HUES6 (cell line): ENCODE measurements around the gene TWSG1.
"Not testable (repeated sequence)": the region's sequence is repeated elsewhere in the genome, so short reads cannot be mapped to it uniquely, and the experiment has no call there.

ENCODE experiments used
- H3K27ac ChIP-seq: 2 replicates; pipeline ENCODE4 v1.7.0; 2013; ENCODE audit warnings: low read depth, mild to moderate bottlenecking, low read length, inconsistent platforms
- H3K27me3 ChIP-seq: 2 replicates; pipeline ENCODE4 v1.6.1; 2013; ENCODE audit warnings: low read length; ENCODE audit not compliant: control insufficient read depth, insufficient read depth
- H3K36me3 ChIP-seq: 2 replicates; pipeline ENCODE4 v1.6.1; 2013; ENCODE audit warnings: low read length; ENCODE audit not compliant: control insufficient read depth, insufficient read depth
- H3K4me1 ChIP-seq: 2 replicates; pipeline ENCODE4 v1.6.1; 2013; ENCODE audit warnings: low read length; ENCODE audit not compliant: control insufficient read depth, insufficient read depth
- H3K4me3 ChIP-seq: 2 replicates; pipeline ENCODE4 v1.5.1; 2013; ENCODE audit warnings: low read depth, low read length
- H3K9ac ChIP-seq: one replicate; pipeline ENCODE4 v1.6.1; 2013; ENCODE audit warnings: mild to moderate bottlenecking, low read length
- H3K9me3 ChIP-seq: 2 replicates; pipeline ENCODE4 v1.6.1; 2013; ENCODE audit warnings: low read depth, low read length; ENCODE audit not compliant: control insufficient read depth, insufficient read depth

The TWSG1 gene

DNA sequence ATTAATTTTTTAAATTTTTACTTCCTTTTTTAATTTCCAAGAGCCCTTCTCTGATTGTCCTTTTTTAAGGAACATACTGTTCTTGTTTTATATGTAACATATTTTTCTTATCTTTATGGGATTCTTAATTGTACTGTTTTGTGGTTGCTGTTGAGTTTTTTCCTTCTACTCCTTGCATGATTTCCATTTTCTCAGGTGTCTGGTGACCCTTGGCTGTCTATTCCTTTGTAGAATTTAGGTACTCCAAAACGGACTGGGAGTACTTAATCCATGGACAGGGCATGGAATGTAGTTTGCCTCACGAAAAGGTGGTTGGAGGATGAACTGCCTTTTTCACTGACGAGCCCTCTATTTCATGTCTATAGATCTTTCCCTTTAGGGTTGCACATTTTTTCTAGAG lies 26.6 kb downstream of the TWSG1 start:
- Histone ChIP-seq H3K4me1 (peaks cover 12% of the 10 kb centered on the region), H3K4me3 (no peak overlapping the region), H3K27ac (no peak overlapping the region), H3K9ac (no peak overlapping the region), H3K27me3 (no peaks in the 10 kb centered on the region), H3K36me3 (no peaks in the 10 kb centered on the region), H3K9me3 (no peaks in the 10 kb centered on the region)

DNA sequence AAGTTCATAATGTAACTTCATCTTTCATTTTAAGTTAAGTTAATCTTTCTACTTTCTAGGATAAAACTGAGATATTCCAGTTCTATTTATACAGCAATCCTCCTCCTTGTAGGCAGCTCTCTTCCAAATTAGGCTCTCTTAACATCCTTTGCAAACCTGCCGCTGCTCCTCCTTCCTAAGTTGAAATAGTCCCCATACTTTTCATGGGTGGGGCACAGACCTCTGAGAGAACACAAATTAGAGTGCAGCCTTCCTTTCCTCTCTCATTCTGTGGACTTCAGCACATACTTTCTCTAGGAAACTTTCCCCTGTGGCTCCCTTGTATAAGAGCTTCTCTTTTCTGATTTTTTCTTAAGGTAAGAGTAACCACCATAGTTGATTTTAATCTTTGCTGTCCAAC lies 28.3 kb downstream of the TWSG1 start:
- Histone ChIP-seq H3K27ac (no peak overlapping the region), H3K9me3 (peaks cover 5% of the 10 kb centered on the region), H3K27me3 (no peaks in the 10 kb centered on the region), H3K4me3 (no peak overlapping the region), H3K4me1 (peaks cover 12% of the 10 kb centered on the region), H3K36me3 (peaks cover 7% of the 10 kb centered on the region; the same call in 1 of the 2 replicates), H3K9ac (no peak overlapping the region)

DNA sequence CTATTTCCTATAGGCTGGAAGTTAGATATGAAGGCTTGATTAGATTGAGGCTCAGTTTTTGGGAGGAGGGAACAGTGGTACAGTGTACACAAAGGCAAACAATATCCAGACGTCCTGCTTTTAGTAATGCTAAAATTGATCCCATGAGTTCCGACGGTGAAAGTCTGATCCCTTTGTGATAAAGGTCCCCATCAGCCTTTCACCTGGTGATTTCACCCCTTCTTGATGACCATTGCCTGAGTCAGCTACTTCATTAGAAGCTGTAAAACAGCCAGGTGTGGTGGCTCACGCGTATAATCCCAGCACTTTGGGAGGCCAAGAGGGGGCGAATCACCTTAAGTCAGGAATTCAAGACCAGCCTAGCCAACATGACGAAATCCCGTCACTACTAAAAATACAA lies 29.7 kb downstream of the TWSG1 start:
- no peak overlapping the region for H3K27ac ChIP-seq
- no peak overlapping the region for H3K9ac ChIP-seq
- H3K36me3 ChIP-seq = peaks cover 9% of the 10 kb centered on the region; the same call in 1 of the 2 replicates
- no peak overlapping the region for H3K4me3 ChIP-seq
- no peaks in the 10 kb centered on the region for H3K27me3 ChIP-seq
- peaks cover 12% of the 10 kb centered on the region for H3K4me1 ChIP-seq
- peaks cover 5% of the 10 kb centered on the region for H3K9me3 ChIP-seq

DNA sequence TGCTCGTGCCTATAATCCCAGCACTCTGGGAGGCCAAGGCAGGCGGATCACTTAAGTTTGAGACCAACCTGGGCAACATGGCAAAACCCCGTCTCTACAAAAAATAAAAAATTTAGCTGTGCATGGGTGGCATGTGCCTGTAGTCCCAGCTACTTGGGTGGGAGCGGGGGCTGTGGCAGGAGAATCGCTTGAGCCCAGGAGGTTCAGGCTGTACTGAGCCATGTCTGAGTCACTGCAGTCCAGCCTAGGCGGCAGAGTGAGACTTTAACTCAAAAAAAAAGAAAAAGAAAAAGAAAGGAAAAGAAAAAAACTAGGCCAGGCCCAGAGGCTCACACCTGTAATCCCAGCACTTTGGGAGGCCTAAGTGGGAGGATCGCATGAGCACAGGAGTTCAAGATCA lies 30.8 kb downstream of the TWSG1 start:
- Histone ChIP-seq H3K9me3 (peaks cover 5% of the 10 kb centered on the region), H3K27ac (no peak overlapping the region), H3K27me3 (no peaks in the 10 kb centered on the region), H3K4me1 (peaks cover 12% of the 10 kb centered on the region), H3K36me3 (peaks cover 9% of the 10 kb centered on the region; the same call in 1 of the 2 replicates), H3K4me3 (no peak overlapping the region), H3K9ac (no peak overlapping the region)

DNA sequence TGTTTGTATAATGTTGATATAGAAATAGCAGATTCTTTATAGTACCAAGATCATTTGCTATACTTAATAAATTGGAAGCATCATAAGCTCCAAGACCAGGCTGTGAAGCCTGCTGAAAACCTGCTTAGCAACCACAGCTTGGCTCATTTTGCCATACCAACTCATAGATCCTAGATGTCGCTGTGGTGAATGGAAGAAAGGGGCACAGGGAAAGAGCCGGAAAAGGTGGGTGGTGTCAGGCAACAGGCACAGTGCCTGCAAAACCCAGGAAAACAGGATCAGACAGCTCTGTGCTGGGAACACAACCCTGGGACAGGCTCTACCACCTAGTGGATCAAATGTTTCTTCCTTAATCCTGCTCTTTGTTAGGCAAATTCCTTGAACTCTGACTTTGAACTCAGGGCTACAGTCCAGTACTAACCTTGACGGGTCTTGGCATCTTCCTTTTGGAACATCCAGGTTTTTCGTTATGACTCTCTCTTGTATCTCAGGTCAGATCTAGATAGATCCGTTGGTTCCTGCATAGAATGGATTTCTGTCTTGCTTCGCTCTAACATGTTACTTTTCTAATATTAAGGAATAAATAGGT lies 31.6 kb downstream of the TWSG1 start:
- Histone ChIP-seq H3K9me3 (peaks cover 5% of the 10 kb centered on the region), H3K36me3 (peaks cover 9% of the 10 kb centered on the region; the same call in 1 of the 2 replicates), H3K27ac (no peak overlapping the region), H3K27me3 (no peaks in the 10 kb centered on the region), H3K4me1 (peaks cover 12% of the 10 kb centered on the region), H3K9ac (no peak overlapping the region), H3K4me3 (no peak overlapping the region)

DNA sequence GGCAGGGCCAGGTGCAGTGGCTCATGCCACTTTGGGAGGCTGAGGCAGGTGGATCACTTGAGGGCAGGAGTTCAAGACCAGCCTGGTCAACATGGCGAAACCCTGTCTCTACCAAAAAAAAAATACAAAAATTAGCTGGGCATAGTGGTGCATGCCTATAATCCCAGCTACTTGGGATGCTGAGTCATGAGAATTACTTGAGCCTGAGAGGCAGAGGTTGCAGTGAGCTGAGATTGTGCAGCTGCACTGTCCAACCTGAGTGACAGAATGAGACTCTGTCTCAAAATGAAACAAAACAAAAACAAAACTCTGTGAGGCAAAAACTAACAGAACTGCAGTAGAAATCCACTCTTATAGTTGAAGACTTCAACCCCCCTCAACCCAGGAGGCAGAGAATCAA lies 38.7 kb downstream of the TWSG1 start:
- H3K36me3 ChIP-seq, H3K4me1 ChIP-seq, H3K27me3 ChIP-seq, H3K9me3 ChIP-seq, H3K4me3 ChIP-seq, H3K9ac ChIP-seq, H3K27ac ChIP-seq: not testable (repeated sequence)

DNA sequence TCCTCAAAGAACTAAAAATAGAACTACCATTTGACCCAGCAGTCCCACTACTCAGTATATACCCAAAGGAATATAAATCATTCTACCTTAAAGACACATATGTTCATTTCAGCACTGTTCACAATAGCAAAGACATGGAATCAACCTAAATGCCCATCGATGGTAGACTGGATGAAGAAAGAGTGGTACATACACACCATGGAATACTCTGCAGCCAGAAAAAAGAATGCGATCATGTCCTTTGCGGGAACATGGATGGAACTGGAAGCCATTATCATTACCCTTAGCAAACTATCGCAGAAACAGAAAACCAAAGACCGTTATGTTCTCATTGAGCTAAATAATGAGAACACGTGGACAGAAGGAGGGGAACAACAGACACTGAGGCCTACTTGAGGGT lies 44.5 kb downstream of the TWSG1 start:
- Histone ChIP-seq H3K4me1 (peaks cover 10% of the 10 kb centered on the region; the same call in 1 of the 2 replicates), H3K36me3 (peaks cover 2% of the 10 kb centered on the region; the same call in 1 of the 2 replicates), H3K27me3 (no peaks in the 10 kb centered on the region), H3K4me3 (no peak overlapping the region), H3K9me3 (peaks cover 4% of the 10 kb centered on the region; the same call in 1 of the 2 replicates), H3K27ac (no peak overlapping the region), H3K9ac (no peak overlapping the region)

DNA sequence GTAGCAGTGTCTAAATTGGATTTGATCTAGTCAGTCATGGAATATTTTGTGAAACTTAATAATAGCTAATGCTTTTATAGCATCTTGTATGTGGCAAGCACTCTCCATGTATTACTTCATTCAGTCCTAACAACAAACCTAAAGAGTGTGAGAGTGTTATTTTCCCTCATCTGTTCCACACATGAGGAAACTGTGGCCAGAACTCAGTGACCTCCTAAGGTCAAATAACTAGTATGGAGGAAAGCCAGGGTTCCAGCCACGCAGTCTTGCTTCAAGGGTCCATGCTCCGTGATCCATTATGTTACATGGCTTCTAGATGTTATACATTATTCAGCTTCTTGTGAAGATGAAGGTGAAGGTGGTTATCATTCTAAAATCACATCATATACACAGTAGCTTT lies 45.5 kb downstream of the TWSG1 start:
- Histone ChIP-seq H3K4me1 (peaks cover 10% of the 10 kb centered on the region; the same call in 1 of the 2 replicates), H3K4me3 (no peak overlapping the region), H3K9me3 (peaks cover 4% of the 10 kb centered on the region; the same call in 1 of the 2 replicates), H3K9ac (no peak overlapping the region), H3K27ac (no peak overlapping the region), H3K36me3 (peaks cover 2% of the 10 kb centered on the region; the same call in 1 of the 2 replicates), H3K27me3 (no peaks in the 10 kb centered on the region)

DNA sequence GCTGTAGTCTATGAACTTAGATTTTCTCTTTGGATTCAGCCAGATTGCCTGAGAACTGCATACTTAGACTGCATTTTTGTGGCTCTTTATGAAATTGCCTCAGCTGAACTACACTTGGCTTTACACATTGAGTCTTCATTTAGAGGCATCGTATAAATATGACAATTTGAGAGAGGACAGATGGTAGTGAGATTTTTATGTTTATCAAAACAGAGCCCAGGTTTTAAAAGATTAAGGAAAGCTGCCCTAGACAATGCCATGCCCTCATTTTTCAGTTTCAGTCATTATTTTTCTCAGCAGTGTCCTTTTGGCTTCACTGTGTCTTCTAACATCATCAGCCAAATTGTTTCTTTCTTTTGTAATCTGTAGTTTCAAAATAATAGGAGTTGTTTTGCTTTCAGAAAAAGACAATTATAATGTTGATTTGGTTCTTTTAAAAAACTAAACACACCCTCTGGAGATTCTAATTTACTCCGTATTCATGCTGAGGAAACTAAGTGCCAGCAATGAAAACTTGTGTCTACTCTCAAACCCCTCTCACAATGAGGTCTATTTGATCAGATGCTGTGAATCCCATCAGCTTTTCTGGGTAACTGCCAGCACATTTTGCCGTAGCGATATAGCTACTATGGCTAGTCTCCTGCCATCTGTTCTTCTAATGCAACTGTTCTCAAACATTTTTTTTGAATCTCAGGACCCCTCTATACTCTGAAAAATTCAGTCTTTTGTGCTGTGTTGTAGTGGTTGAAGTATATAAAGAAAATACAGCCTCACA lies 46.2 kb downstream of the TWSG1 start:
- Histone ChIP-seq H3K4me1 (peaks cover 10% of the 10 kb centered on the region; the same call in 1 of the 2 replicates), H3K27ac (no peak overlapping the region)

DNA sequence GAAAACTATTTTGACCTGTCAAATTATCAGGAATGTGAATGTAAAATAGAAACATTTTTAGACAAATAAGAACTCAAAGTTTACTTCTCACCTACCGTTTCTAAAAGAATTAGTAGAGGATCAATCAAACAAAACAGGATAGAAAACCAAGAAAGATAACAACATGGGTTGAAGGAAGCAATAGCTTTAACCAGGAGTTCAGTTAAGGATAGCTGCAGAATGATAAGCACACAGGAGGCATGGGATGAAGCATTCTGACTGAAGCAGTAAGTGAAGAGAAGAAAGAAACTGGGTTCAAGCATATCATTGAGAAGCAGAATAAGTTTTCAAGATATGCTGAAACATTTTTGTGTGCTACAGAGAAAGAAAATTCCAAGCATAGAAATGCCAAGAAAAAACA lies 52.3 kb downstream of the TWSG1 start:
- no peaks in the 10 kb centered on the region for H3K27me3 ChIP-seq
- no peaks in the 10 kb centered on the region for H3K4me1 ChIP-seq
- peaks cover 12% of the 10 kb centered on the region; the same call in 1 of the 2 replicates for H3K9me3 ChIP-seq
- H3K27ac ChIP-seq = no peak overlapping the region
- H3K36me3 ChIP-seq = no peaks in the 10 kb centered on the region; the same call in 1 of the 2 replicates
- H3K4me3 ChIP-seq = no peak overlapping the region
- no peak overlapping the region for H3K9ac ChIP-seq

More for the DNA sequence above, 46.2 kb downstream of the TWSG1 start:
- no peaks in the 10 kb centered on the region for H3K27me3 ChIP-seq
- H3K36me3 ChIP-seq = peaks cover 2% of the 10 kb centered on the region; the same call in 1 of the 2 replicates
- no peak overlapping the region for H3K4me3 ChIP-seq
- peaks cover 4% of the 10 kb centered on the region; the same call in 1 of the 2 replicates for H3K9me3 ChIP-seq
- no peak overlapping the region for H3K9ac ChIP-seq

DNA sequence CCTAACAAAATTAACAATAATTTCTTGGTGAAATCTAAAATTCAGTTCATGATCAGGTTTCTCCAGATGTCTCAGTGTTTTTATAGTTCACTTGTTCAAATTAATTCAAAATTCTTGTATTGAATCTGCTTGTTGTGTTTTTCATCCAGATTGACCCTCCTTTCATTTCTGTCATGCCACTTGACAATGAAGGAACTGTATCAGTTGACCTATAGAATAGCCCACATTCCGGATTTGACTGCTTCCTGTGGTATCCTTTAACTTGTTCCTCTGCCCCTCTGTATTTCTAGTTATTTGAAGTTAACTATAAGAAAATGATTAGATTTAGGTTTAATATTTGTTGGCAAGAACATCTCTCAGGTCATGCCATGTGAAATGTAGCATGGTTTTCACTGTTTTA lies 53.3 kb downstream of the TWSG1 start:
- H3K9ac ChIP-seq = no peak overlapping the region
- H3K36me3 ChIP-seq = no peaks in the 10 kb centered on the region; the same call in 1 of the 2 replicates
- no peaks in the 10 kb centered on the region for H3K27me3 ChIP-seq
- H3K4me3 ChIP-seq = no peak overlapping the region
- peaks cover 12% of the 10 kb centered on the region for H3K9me3 ChIP-seq
- no peak overlapping the region for H3K27ac ChIP-seq
- H3K4me1 ChIP-seq = no peaks in the 10 kb centered on the region
